Bronchial epithelial cell (primary cell): ENCODE measurements around the gene MTHFD2. TPM values are rescaled to one million over a fixed set of nuclear protein-coding genes. Genes with fewer than 3 reads are reported as not detected.

Experiments used
- DNase-seq: peaks from one replicate; pipeline ENCODE4 v3.0.0-alpha.2; 2010; ENCODE audit warnings: low read depth
- FAIRE-seq: peaks from 2 replicates; lab custom pipeline; 2011; peaks lifted over from hg19 to GRCh38; lab: Jason Lieb, UNC
- H3K27me3 ChIP-seq: 2 replicates; pipeline ENCODE4 v1.5.1; 2011; ENCODE audit warnings: low read length; ENCODE audit not compliant: control insufficient read depth, insufficient read depth
- H3K36me3 ChIP-seq: 2 replicates; pipeline ENCODE4 v1.5.1; 2011; ENCODE audit warnings: low read length; ENCODE audit not compliant: control insufficient read depth, insufficient read depth
- H3K4me3 ChIP-seq: 2 replicates; pipeline ENCODE4 v1.5.1; 2011; ENCODE audit warnings: mild to moderate bottlenecking, low read depth, low read length, control low read depth
- CTCF ChIP-seq: IDR thresholded peaks from 2 replicates; pipeline ENCODE4 v1.5.1; 2011; ENCODE audit warnings: mild to moderate bottlenecking, moderate library complexity, low read length, control low read depth, inconsistent platforms; ENCODE audit not compliant: insufficient read depth, severe bottlenecking
- total RNA-seq: library from RNA; depleted of rRNA; stranded (reverse); fragments of >200 nt; gene quantifications from 2 replicates; pipeline ENCODE4 v1.2.1, GENCODE V29; 2014

MTHFD2 gene
- total RNA-seq, 1 donor from 2014 or later, result 305 TPM

GRCh38 chr2:74221604-74222299 lies 23.3 kb downstream of the MTHFD2 start:
- Histone ChIP-seq H3K27me3 (no peaks in the 10 kb centered on the region), H3K4me3 (no peak overlapping the region), H3K36me3 (peaks cover 6% of the 10 kb centered on the region)
- no peak for FAIRE-seq
- DNase-seq, result no peak
- TF ChIP-seq CTCF, result no peak

- Histone ChIP-seq H3K27me3 (no peaks in the 10 kb centered on the region), H3K4me3 (no peak overlapping the region), H3K36me3 (peaks cover 4% of the 10 kb centered on the region)
- DNase-seq, result no peak
- TF ChIP-seq CTCF, result no peak
- FAIRE-seq, result no peak
Observed at GRCh38 chr2:74222300-74222650, 23.9 kb downstream of the MTHFD2 start.

GRCh38 chr2:74223941-74224770 lies 25.7 kb downstream of the MTHFD2 start:
- DNase-seq, result peak; percentile 53
- Histone ChIP-seq H3K27me3 (no peaks in the 10 kb centered on the region), H3K36me3 (no peaks in the 10 kb centered on the region), H3K4me3 (no peak overlapping the region)
- no peak for FAIRE-seq
- TF ChIP-seq CTCF, result no peak

- H3K36me3 ChIP-seq, result no peaks in the 10 kb centered on the region
- DNase-seq (no peak), FAIRE-seq (no peak)
- no peaks in the 10 kb centered on the region for H3K27me3 ChIP-seq
- no peak overlapping the region for H3K4me3 ChIP-seq
- no peak for TF ChIP-seq CTCF
Observed at GRCh38 chr2:74225698-74226459, 27.5 kb downstream of the MTHFD2 start.

GRCh38 chr2:74226648-74227213 lies 28.3 kb downstream of the MTHFD2 start:
- FAIRE-seq, result no peak
- Histone ChIP-seq H3K36me3 (no peaks in the 10 kb centered on the region), H3K4me3 (no peak overlapping the region), H3K27me3 (no peaks in the 10 kb centered on the region)
- DNase-seq, result no peak
- no peak for TF ChIP-seq CTCF
